Body of pancreas (tissue), 4 donors: ENCODE results near the gene PRKAG2. TPM values are rescaled to one million over a fixed set of nuclear protein-coding genes. Genes with fewer than 3 reads are reported as not detected.
A peak's percentile ranks its signal among the peaks of the same experiment; 100 is the strongest.

Experiments
- ATAC-seq: fragments of 150-250 bp; one replicate; pipeline ENCODE4 v1.9.1; 2016
- DNase-seq, 4 donors: peaks; one replicate each; pipeline ENCODE4 v3.0.0-alpha.2; 2019
- H3K27ac ChIP-seq, 4 donors: fragments of 200-600 bp; sonication (generic); 1 replicate in 3 of 4; 2 replicates in 1 of 4; pipeline versions ENCODE4 v1.5.1 to v1.6.1; 2016 to 2019; ENCODE audit warnings: mild to moderate bottlenecking in 1 of 4, mixed read lengths in 1 of 4, moderate library complexity in 1 of 4
- H3K27me3 ChIP-seq, 2 donors: fragments of 200-600 bp; sonication (generic); one replicate each; pipeline ENCODE4 v1.6.0; 2016; ENCODE audit warnings: mild to moderate bottlenecking in 1 of 2
- H3K36me3 ChIP-seq, 2 donors: fragments of 200-600 bp; sonication (generic); replicated peaks in 1 of 2; 2 replicates each; pipeline ENCODE4 v1.5.1; 2016; ENCODE audit warnings: low read depth in 2 of 2; ENCODE audit not compliant: insufficient read depth in 1 of 2
- H3K4me1 ChIP-seq: fragments of 200-600 bp; sonication (generic); one replicate; pipeline ENCODE4 v1.6.0; 2016
- H3K4me3 ChIP-seq, 2 donors: fragments of 200-600 bp; sonication (generic); 1 replicate in 1 of 2; 2 replicates in 1 of 2; pipeline ENCODE4 v1.5.1; 2016 to 2019
- H3K9me3 ChIP-seq, 3 donors: fragments of 200-600 bp; sonication (generic); 1 replicate in 2 of 3; 2 replicates in 1 of 3; pipeline ENCODE4 v1.5.1; 2016
- POLR2A ChIP-seq, 3 donors: fragments of 450-650 bp; IDR thresholded peaks; one replicate each; pipeline ENCODE4 v1.6.1; 2016; ENCODE audit warnings: antibody characterized with exemption in 3 of 3, mild to moderate bottlenecking in 2 of 3
- WGBS, 2 donors: methylation state at CpG; one replicate each; pipeline ENCODE4 v1.1.5; 2017; 5-methylcytosine and 5-hydroxymethylcytosine counted together
- intact Hi-C: fragments of 100-400 bp; cut with DNase I; formaldehyde crosslinking; loops from one replicate; pipeline ENCODE4 v1.15.1; 2023
- total RNA-seq, 2 donors: library from RNA; depleted of rRNA; stranded (reverse); fragments of >200 nt; gene quantifications; one replicate each; pipeline ENCODE4 v1.1.0, GENCODE V29; 2016
- TF ChIP-seq, protein P1 (sequence below), 7 experiments: fragments of 450-650 bp in 4 of 7; fragments of 200-600 bp in 3 of 7; sonication (generic) in 3 of 7; IDR thresholded peaks; one replicate each; pipeline ENCODE4 v1.5.1; 2016 to 2019; ENCODE audit warnings: antibody characterized with exemption in 7 of 7

Gene PRKAG2
- total RNA-seq, 2 donors from 2014 or later: 9.9 to 24.4 TPM

- DNase-seq: no peak
These were observed 347.1 kb downstream of the PRKAG2 start for GRCh38 chr7:151529842-151530241.

GRCh38 chr7:151524845-151525244, 352.1 kb downstream of the PRKAG2 start:
- no peak for ATAC-seq
- TF ChIP-seq POLR2A (IDR thresholded peaks at IDR 0.05): no peak
- TF ChIP-seq, protein P1, sequence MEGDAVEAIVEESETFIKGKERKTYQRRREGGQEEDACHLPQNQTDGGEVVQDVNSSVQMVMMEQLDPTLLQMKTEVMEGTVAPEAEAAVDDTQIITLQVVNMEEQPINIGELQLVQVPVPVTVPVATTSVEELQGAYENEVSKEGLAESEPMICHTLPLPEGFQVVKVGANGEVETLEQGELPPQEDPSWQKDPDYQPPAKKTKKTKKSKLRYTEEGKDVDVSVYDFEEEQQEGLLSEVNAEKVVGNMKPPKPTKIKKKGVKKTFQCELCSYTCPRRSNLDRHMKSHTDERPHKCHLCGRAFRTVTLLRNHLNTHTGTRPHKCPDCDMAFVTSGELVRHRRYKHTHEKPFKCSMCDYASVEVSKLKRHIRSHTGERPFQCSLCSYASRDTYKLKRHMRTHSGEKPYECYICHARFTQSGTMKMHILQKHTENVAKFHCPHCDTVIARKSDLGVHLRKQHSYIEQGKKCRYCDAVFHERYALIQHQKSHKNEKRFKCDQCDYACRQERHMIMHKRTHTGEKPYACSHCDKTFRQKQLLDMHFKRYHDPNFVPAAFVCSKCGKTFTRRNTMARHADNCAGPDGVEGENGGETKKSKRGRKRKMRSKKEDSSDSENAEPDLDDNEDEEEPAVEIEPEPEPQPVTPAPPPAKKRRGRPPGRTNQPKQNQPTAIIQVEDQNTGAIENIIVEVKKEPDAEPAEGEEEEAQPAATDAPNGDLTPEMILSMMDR (IDR thresholded peaks at IDR 0.05): no peak
- Histone ChIP-seq H3K9me3 (no peaks in the 10 kb centered on the region), H3K4me1 (peaks cover 18% of the 10 kb centered on the region), H3K36me3 (no peaks in the 10 kb centered on the region), H3K4me3 (no peak overlapping the region), H3K27ac (no peak overlapping the region), H3K27me3 (no peaks in the 10 kb centered on the region)
- intact Hi-C loops: no loop called here
- WGBS, 2 donors: 84 to 90% methylated on average over 2 of the region's 2 CpGs
- no peak for DNase-seq

More at GRCh38 chr7:151529842-151530241, 347.1 kb downstream of the PRKAG2 start:
- ATAC-seq: no peak
- Histone ChIP-seq H3K9me3 (no peaks in the 10 kb centered on the region), H3K27ac (no peak overlapping the region), H3K4me1 (no peaks in the 10 kb centered on the region), H3K4me3 (no peak overlapping the region), H3K36me3 (no peaks in the 10 kb centered on the region), H3K27me3 (no peaks in the 10 kb centered on the region)
- intact Hi-C loops: no loop called here
- TF ChIP-seq, protein P1 (IDR thresholded peaks at IDR 0.05): no peak
- no peak for TF ChIP-seq POLR2A (IDR thresholded peaks at IDR 0.05)

GRCh38 chr7:151524331-151524730, 352.6 kb downstream of the PRKAG2 start:
- DNase-seq: no peak
- no peaks in the 10 kb centered on the region for H3K27me3 ChIP-seq
- no peaks in the 10 kb centered on the region for H3K36me3 ChIP-seq
- no peaks in the 10 kb centered on the region for H3K9me3 ChIP-seq
- no peak for TF ChIP-seq POLR2A (IDR thresholded peaks at IDR 0.05)
- TF ChIP-seq, protein P1 (IDR thresholded peaks at IDR 0.05): no peak
- peaks cover 18% of the 10 kb centered on the region for H3K4me1 ChIP-seq
- 83% methylated on average over 8 of the region's 8 CpGs for WGBS, 2 donors
- no peak for ATAC-seq
- no peak overlapping the region for H3K27ac ChIP-seq
- intact Hi-C loops: no loop called here
- no peak overlapping the region for H3K4me3 ChIP-seq

DNA sequence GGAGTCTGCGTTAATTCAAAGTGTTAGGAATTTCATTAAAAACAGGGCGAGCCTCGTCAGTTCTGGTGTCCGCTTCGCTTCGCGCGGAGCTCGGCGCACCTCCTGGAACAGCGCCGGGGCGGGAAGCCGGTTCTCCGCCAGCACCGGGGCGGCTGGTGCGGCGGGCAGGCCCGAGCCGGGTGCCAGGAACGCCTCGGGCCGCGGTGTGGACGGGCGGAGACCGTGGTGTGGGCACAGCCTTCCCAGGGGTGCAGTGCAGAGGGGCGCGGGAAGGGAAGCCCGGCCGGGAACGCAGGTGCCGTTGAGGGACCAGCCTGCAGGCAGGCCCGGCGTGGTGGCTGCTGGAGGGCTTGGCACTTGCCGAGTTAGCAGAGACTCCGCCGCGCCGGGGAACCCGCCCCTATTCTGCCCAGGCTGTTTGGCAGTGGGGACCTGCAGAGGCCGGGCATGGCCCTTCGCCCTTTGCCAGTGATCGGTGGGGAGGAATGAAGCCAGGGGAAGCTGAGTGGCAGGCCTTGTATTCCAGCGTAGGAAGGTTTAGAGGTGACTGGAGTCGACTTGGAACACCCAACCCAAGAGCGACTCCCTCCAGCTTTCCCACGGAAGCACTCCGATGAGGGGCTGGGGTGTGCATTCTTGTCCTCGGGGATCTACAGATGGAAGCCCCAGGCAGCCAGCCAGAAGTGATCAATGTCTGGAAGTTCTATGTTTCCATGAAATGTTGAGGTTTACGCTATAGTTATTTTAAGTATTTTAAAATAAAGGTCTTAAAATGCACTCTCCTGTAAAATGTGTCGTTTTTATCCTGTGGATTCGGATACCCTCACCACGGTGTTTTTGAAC, 356.3 kb downstream of the PRKAG2 start:
- TF ChIP-seq, protein P1 (IDR thresholded peaks at IDR 0.05): no peak
- peak in 1 of 3 donors; percentile 33 for TF ChIP-seq POLR2A (IDR thresholded peaks at IDR 0.05)
- Histone ChIP-seq H3K27me3 (no peaks in the 10 kb centered on the region), H3K4me1 (peaks cover 42% of the 10 kb centered on the region), H3K9me3 (no peaks in the 10 kb centered on the region), H3K27ac (peak overlapping the region; percentile 94 to 100 (median 98)), H3K4me3 (peak overlapping the region; percentile 6 to 42), H3K36me3 (no peaks in the 10 kb centered on the region)
- intact Hi-C loops: no loop called here
- peak; percentile 2 for ATAC-seq
- WGBS, 2 donors: 10 to 17% methylated on average over 34 to 55 of the region's 55 CpGs
- peak; percentile 58 to 71 (median 70) for DNase-seq
